ENCODE results near the gene TROAP.
"Not testable (repeated sequence)": the region's sequence is repeated elsewhere in the genome, so short reads cannot be mapped to it uniquely, and the experiment has no call there.

TROAP gene

DNA sequence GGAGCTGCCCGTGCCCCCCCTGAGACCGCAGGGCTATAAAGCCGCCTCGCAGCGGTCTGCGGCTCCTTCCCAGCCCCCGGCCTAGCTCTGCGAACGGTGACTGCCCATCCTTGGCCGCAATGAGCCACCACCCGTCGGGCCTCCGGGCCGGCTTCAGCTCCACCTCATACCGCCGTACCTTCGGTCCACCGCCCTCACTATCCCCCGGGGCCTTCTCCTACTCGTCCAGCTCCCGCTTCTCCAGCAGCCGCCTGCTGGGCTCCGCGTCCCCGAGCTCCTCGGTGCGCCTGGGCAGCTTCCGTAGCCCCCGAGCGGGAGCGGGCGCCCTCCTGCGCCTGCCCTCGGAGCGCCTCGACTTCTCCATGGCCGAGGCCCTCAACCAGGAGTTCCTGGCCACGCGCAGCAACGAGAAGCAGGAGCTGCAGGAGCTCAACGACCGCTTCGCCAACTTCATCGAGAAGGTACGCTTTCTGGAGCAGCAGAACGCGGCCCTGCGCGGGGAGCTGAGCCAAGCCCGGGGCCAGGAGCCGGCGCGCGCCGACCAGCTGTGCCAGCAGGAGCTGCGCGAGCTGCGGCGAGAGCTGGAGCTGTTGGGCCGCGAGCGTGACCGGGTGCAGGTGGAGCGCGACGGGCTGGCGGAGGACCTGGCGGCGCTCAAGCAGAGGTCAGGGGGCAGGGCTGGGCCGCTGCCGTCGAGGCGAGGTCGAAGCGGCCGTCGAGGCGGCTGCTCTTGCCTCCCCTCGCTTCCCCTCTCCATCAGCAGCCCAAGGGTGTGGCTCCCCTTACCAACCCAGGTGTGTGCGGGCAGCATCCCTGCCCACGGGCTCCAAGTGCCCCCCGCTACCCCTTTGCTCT, 27.7 kb upstream of the TROAP start, which contains the start of gene PRPH:
Gene PRPH, plus strand, starts transcription at position 66 of the 855 bp plus-strand sequence. Its CDS starts 54 bp downstream, at position 120.
- DNase-seq: no peak

DNA sequence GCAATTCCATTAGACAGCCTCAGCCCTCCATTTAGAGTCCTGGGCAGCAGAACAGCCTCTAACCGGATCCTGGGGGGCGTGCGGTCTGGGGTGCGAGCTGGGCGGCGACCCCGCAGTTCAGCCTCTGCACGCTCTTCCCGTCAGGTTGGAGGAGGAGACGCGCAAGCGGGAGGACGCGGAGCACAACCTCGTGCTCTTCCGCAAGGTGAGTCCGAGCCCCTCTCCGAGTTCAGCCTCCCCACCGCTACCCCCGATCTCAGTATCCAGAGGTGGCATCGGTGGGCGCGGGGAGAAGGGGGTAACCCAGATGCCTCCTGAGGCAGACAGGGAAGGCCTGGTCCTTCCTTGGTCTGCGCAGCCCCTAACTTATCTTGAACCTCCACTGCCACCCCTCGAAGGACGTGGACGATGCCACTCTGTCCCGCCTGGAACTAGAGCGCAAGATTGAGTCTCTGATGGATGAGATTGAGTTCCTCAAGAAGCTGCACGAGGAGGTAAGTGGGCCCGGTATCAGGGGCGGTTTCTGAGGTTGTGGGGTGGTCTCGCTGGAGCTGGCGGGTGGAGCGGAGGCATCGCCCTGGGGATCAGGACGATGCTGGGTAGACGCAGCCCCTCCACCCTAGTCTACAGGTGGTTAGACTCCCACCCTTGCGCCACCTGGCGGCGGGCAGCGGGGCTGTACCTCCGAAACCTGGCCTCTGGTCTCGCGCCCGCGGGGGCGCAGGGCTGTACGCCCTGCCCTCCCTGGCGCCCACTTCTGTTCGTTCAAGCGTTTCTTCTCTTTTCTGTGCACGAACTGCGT, 26.8 kb upstream of the TROAP start:
- DNase-seq: no peak

DNA sequence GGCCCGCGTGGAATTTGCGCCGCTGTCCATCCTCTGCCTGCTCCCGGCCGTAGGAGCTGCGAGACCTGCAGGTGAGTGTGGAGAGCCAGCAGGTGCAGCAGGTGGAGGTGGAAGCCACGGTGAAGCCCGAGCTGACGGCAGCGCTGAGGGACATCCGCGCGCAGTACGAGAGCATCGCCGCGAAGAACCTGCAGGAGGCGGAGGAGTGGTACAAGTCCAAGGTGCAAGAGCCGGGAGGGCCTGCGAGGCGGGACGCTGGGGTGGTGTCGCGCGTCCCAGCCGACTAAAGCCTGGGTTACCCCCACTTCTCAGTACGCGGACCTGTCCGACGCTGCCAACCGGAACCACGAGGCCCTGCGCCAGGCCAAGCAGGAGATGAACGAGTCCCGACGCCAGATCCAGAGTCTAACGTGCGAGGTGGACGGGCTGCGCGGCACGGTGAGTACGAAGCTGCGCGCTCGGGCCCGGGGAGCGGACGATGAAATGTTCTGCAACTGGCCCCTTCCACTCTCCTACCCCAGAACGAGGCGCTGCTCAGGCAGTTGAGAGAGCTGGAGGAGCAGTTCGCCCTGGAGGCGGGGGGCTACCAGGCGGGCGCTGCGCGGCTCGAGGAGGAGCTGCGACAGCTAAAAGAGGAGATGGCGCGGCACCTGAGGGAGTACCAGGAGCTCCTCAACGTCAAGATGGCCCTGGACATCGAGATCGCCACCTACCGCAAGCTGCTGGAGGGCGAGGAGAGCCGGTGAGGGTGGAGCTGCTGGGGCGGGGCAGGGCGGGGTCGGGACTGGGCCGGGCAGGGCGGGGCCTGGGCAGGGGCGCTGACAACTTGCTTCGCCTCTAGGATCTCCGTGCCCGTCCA, 26.0 kb upstream of the TROAP start:
- no peak for DNase-seq

DNA sequence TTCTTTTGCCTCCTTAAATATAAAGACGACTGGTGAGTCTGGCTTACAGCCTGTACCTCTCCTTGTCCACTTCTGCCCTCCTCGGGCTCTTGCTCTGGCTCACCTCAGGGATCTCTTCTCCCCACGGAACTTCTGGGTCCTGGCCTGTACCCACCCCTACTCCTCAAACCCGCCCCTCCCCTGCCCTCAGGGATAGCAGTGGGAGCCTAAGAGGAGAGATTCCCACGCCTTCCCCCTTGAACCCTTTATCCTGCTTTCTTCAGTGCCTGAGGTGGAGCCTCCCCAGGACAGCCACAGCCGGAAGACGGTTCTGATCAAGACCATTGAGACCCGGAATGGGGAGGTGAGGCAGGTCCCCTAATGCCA, 25.4 kb upstream of the TROAP start:
- DNase-seq: no peak

DNA sequence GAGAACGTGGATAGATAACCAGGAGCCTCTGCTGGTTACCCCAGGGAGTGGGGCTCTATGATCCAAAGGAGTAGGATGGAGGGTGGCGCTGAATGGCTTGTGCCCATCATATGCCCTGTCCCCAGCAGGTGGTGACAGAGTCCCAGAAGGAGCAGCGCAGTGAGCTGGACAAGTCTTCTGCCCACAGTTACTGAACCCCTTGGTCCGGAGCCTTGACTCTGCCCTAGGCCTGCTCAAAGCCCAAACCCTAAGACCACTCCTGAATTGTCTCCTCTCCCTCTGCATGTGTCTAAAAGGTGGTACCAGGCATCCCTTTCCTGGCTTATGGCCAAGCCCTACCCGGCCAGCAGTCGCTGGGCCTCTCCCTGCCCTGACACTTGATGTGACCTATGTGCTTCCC, 24.9 kb upstream of the TROAP start:
- no peak for DNase-seq

DNA sequence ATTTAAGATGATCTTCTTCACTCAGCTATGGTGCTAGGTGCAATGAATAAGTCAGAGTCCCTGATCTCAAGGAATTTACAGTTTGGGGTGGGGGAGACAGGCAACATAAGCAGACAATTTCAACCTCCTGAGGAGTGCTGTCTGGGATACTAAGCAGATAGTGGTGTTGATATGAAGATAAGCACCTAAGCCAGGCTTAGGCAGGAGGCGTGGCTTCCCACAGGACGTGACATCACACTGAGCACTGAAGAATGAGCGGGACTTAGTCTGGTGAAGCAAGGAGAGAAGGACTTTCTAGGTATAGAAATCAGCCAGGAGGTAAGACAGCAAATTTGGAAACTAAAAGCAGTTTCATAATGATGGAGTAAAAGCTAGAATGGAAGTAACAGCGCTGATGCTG, 21.3 kb upstream of the TROAP start:
- no peak for DNase-seq

DNA sequence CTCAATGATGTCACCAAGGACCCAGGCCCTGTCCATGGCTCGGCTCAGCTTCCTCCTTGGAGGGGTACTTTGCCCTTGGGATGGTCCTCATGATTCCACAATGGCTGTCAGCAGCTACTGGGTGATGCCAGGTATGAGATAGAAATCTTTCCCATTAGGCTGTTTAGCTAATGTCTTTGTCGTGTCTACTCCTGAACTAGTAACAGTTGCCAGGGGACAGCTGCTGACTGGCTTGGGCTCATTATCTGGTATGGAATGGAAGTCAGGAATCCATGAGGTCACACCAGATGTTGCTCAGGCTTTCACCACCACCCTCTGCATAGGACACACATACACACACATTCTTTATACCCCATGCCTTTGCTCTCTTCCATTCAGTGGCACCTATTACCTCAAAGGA, 18.9 kb upstream of the TROAP start:
- DNase-seq: peak; percentile 41

DNA sequence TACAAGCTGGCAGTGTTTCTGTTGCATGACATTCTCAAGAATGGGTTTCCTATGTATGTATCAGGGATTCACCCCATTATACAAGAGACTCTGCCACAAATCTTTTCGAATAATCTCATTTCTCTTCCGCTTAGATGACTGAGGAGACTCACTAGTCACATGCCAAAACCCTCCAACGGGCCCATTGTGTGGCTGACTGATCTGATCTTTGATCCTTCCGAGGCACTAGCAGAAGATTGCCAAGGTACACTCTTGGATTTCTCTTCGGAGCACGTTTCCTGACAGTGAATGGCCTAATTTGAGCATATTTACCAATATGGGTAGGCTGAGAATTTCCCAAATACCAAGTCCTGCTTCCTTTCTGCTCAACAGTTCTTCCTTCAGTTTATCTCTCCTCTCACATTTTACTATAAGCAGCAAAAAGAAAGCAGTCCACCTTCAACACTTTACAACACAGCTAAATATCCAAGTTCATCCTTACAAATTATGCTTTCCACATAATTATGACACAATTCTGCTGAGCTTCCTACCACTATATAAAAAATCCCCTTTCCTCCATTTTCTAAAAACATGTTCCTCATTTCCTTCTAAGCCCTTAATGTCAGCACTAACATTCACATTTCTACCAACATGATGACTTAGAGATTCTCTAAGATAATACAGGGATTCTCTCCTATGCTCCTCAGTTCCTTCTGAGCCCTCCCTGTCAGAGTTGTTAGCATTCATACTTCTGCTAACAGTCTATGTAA, 17.1 kb upstream of the TROAP start:
- no peak for DNase-seq

DNA sequence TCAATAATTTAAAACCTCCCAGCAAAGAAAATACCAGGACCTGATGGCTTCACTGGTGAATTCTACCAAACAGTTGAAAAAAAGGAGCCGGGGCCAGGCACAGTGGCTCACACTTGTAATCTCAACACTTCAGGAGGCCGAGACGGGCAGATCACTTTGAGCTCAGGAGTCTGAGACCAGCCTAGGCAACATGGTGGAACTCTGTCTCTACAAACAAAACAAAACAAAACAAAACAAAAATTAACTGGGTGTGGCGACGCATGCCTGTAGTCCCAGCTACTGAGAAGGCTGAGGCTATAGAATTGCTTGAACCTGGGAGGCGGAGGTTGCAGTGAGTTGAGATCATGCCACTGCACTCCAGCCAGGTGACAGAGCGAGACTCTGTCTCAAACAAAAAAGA, 13.7 kb upstream of the TROAP start:
- DNase-seq: no peak

DNA sequence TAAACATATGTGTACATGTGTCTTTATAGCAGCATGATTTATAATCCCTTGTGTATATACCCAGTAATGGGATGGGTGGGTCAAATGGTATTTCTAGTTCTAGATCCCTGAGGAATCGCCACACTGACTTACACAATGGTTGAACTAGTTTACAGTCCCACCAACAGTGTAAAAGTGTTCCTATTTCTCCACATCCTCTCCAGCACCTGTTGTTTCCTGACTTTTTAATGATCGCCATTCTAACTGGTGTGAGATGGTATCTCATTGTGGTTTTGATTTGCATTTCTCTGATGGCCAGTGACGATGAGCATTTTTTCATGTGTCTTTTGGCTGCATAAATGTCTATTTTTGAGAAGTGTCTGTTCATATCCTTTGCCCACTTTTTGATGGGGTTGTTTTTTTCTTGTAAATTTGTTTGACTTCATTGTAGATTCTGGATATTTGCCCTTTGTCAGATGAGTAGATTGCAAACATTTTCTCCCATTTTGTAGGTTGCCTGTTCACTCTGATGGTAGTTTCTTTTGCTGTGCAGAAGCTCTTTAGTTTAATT, 12.5 kb upstream of the TROAP start:
- not testable (repeated sequence) for DNase-seq

DNA sequence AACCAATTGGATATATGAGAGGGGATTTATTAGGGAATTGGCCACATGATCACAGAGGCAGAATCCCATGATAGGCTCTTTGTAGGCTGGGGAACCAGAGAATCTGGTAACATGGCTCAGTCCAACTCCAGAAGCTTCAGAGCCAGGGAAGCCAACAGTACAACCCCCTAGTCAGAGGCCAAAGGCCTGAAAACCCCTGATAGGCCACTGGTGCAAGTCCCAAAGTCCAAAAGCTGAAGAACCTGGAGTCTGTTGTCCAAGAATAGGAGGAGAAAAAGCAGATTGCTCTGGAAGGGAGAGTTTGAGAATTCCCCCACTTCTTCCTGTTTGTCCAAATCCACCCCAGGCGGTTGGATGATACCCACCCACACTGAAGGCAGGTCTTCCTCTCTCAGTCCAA, 8.2 kb upstream of the TROAP start:
- DNase-seq: no peak

DNA sequence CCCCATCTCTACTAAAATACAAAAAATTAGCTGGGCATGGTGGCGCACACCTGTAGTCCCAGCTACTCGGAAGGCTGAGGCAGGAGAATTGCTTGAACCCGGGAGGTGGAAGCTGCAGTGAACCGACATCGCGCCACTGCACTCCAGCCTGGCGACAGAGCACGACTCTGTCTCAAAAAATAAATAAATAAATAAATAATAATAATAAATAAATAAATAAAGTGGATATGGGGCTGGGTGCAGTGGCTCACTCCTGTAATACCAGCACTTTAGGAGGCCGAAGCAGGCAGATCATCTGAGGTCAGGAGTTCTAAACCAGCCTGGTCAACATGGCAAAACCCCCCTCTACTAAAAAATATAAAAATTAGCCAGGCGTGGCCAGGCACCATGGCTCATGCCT, 5.9 kb upstream of the TROAP start:
- DNase-seq: not testable (repeated sequence)

DNA sequence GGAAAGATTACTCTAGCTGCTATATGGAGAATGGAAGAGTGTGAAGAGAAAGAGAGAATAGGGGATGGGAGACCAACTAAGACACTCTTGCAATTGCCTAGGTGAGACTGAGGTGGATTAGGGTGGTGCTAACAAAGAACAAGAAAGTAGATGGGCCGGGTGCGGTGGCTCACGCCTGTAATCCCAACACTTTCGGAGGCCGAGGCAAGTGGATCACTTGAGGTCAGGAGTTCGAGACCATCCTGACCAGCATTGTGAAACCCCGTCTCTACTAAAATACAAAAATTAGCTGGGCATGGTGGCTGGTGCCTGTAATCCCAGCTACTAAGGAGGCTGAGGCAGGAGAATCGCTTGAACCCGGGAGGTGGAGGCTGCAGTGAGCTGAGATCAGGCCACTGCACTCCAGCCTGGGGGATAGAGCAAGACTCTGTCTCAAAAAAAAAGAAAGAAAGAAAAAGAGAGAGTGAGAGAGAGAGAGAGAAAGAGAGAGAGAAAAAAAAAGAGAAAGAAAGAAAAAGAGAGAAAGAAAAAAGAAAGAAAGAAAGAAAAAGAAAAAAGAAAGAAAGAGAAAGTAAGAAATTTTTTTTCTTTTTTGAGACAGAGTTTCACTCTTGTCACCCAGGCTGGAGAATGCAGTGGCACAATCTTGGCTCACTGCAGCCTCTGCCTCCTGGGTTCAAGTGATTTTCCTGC, 2.5 kb upstream of the TROAP start:
- DNase-seq: not testable (repeated sequence)

DNA sequence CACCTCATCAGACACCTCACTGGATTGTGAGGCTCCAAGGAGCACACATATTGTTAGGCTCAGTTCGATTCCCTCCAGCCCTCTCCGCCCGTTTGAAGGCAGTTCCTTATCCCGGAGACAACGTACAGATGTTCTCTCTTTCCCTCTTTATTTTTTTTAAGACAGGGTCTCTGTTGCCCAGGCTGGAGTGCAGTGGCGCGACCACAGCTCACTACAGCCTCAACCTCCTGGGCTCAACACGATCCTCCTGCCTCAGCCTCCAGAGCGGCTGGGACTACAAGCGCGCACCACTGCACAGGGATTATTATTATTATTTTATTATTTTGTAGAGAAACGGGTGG, 718 bp upstream of the TROAP start:
- no peak for DNase-seq

DNA sequence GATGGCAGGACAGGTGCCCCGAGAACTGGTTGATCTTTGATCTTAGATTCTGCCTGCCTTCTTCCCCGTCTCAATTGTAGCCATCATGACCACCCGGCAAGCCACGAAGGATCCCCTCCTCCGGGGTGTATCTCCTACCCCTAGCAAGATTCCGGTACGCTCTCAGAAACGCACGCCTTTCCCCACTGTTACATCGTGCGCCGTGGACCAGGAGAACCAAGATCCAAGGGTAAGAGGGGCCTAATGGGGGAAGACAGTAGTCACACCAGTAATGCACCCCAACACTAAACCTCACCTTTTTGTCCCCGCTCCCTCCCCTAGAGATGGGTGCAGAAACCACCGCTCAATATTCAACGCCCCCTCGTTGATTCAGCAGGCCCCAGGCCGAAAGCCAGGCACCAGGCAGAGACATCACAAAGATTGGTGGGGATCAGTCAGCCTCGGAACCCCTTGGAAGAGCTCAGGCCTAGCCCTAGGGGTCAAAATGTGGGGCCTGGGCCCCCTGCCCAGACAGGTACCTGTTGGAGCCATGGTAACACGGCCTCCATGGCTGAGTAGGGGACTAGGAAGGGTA, 556 bp downstream of the TROAP start:
- DNase-seq: no peak

DNA sequence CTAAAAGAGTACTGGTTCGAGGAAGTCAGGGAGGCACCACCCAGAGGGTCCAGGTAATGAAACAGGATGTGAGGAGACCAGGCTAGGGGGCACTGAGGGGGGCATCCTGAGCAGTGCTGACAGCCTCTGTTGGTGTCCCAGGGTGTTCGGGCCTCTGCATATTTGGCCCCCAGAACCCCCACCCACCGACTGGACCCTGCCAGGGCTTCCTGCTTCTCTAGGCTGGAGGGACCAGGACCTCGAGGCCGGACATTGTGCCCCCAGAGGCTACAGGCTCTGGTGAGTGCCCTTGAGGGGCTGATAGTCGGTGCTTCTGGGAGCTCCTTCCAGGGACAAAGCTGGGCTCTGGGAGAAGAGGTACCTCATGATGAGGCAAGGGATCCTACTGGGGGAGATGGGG, 2.6 kb downstream of the TROAP start:
- no peak for DNase-seq

DNA sequence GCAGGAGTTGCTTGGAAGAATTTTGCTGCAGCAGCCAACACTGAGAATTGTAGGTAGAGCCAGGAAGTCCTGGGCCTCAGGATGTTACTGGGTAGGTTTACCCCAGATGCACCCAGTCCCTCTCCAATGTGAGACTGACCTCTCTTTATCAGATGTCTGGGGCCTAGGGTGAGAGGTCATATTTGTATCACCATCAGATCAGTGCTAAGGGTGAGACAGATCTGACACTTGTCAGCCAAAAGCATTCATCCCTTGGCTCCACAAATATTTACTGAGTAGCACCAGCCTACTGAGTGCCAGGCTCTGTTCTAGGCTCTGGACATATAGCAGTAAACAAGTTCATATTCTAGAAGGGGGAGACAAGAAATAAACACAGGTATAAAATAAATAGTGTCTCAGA, 4.3 kb downstream of the TROAP start:
- no peak for DNase-seq

DNA sequence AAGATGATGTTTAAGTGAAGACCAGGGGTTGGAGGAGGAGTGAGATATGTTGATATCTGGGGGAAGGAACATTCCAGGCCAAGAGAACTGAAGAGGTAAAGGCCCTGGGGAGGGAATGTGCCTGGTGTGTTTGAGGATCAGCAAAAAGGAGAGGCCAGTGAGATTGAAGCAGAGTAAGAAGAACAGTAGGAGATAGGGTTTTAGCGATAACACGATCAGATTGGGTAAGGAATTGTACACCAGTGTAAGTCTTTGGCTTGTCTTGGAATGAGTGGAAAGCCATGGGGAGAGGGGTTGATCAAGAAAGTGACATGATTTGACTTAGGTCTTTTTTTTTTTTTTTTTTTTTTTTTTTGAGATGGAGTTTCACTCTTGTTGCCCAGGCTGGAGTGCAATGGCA, 4.8 kb downstream of the TROAP start:
- DNase-seq: no peak

DNA sequence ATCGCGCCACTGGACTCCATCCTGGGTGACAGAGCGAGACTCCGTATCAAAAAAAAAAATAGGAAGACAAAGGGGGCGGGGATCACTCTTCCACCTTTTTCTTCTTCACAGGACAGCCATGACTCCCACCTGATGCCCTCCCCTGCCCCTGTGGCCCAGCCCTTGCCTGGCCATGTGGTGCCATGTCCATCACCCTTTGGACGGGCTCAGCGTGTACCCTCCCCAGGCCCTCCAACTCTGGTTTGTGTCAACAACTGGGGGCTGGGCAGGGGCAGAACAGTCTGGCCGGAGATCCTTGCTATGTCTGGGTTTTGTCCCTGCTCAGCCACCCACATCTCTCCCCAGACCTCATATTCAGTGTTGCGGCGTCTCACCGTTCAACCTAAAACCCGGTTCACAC, 5.8 kb downstream of the TROAP start:
- no peak for DNase-seq

DNA sequence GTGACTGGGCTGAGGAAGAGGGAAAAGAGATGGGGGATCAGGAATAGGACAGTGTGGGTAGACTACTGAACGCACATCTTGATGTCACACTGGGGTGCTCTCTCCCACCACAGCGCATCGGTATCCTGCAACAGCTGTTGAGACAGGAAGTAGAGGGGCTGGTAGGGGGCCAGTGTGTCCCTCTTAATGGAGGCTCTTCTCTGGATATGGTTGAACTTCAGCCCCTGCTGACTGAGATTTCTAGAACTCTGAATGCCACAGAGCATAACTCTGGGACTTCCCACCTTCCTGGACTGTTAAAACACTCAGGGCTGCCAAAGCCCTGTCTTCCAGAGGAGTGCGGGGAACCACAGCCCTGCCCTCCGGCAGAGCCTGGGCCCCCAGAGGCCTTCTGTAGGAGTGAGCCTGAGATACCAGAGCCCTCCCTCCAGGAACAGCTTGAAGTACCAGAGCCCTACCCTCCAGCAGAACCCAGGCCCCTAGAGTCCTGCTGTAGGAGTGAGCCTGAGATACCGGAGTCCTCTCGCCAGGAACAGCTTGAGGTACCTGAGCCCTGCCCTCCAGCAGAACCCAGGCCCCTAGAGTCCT, 7.1 kb downstream of the TROAP start:
- no peak for DNase-seq

Measured in fibroblast of skin of abdomen (primary cell).